OCI-LY7 (cell line): Measurements from ENCODE around the gene TAT. TPM values are rescaled to one million over a fixed set of nuclear protein-coding genes. Genes with fewer than 3 reads are reported as not detected.

ENCODE experiments used
- BruUV-seq: library from RNA; stranded (reverse); fragments of 400-500 nt; replicated peaks from 2 replicates; lab custom pipeline; 2021; lab: Mats Ljungman, UMichigan
- CTCF ChIA-PET: fragments of 300-600 bp; sonication (Branson Sonifier 250); formaldehyde crosslinking; loops from one replicate; lab custom pipeline; 2022; ENCODE audit warnings: antibody characterized with exemption; ENCODE audit not compliant: unreplicated experiment; lab: Charles Lee
- POLR2A ChIA-PET: fragments of 300-600 bp; sonication (Branson Sonifier 250); formaldehyde crosslinking; loops from one replicate; lab custom pipeline; 2022; ENCODE audit warnings: antibody characterized with exemption; lab: Charles Lee
- DNase-seq: peaks from one replicate; pipeline ENCODE4 v3.0.0-alpha.2; 2015; ENCODE audit warnings: low spot score
- H2AFZ ChIP-seq: fragments of 200-600 bp; sonication (generic), shearing (Covaris generic); 2 replicates; pipeline ENCODE4 v1.6.1; 2014; ENCODE audit warnings: mild to moderate bottlenecking, antibody characterized with exemption, low read length, moderate library complexity
- H3K27ac ChIP-seq: fragments of 200-600 bp; sonication (generic); 2 replicates; pipeline ENCODE4 v1.5.1; 2014; ENCODE audit warnings: mixed run types, low read depth, mild to moderate bottlenecking, moderate library complexity, low read length, inconsistent platforms; ENCODE audit not compliant: poor library complexity, severe bottlenecking
- H3K36me3 ChIP-seq: fragments of 200-600 bp; sonication (generic); 2 replicates; pipeline ENCODE4 v1.6.1; 2014; ENCODE audit warnings: mild to moderate bottlenecking, antibody characterized with exemption, low read length, moderate library complexity, mixed read lengths; ENCODE audit not compliant: insufficient read depth
- H3K4me1 ChIP-seq: fragments of 200-600 bp; sonication (generic); 2 replicates; pipeline ENCODE4 v1.5.1; 2014; ENCODE audit warnings: mild to moderate bottlenecking, low read length; ENCODE audit not compliant: insufficient read depth, poor library complexity, severe bottlenecking
- H3K4me2 ChIP-seq: fragments of 200-600 bp; sonication (generic); 2 replicates; pipeline ENCODE4 v1.6.1; 2014; ENCODE audit warnings: mild to moderate bottlenecking, low read length
- H3K4me3 ChIP-seq: fragments of 200-600 bp; sonication (generic); 2 replicates; pipeline ENCODE4 v1.5.1; 2014; ENCODE audit warnings: mild to moderate bottlenecking, low read depth, low read length; ENCODE audit not compliant: poor library complexity, severe bottlenecking
- H3K79me2 ChIP-seq: fragments of 200-600 bp; sonication (generic); 2 replicates; pipeline ENCODE4 v1.6.1; 2016; ENCODE audit warnings: low read depth, mild to moderate bottlenecking, low read length, moderate library complexity, mixed read lengths; ENCODE audit not compliant: insufficient read depth
- H3K9me2 ChIP-seq: fragments of 200-600 bp; sonication (generic); 2 replicates; pipeline ENCODE4 v1.6.1; 2016; ENCODE audit warnings: mild to moderate bottlenecking, low read length, mixed read lengths; ENCODE audit not compliant: insufficient read depth
- H3K9me3 ChIP-seq: fragments of 200-600 bp; sonication (generic); 2 replicates; pipeline ENCODE4 v1.6.1; 2014; ENCODE audit warnings: mild to moderate bottlenecking, mixed run types, low read length, mixed read lengths
- H4K20me1 ChIP-seq: fragments of 200-600 bp; sonication (generic); 2 replicates; pipeline ENCODE4 v1.6.1; 2014; ENCODE audit warnings: mild to moderate bottlenecking, antibody characterized with exemption, low read length, moderate library complexity, mixed read lengths; ENCODE audit not compliant: insufficient read depth
- CTCF ChIP-seq: fragments of 200-600 bp; sonication (generic); conservative IDR thresholded peaks from 2 replicates; pipeline ENCODE4 v1.5.1; 2014; ENCODE audit warnings: mild to moderate bottlenecking, antibody characterized with exemption, low read length, moderate library complexity, mixed read lengths
- EZH2phosphoT487 ChIP-seq: fragments of 200-600 bp; sonication (generic); IDR thresholded peaks from 2 replicates; pipeline ENCODE4 v1.6.1; 2018; ENCODE audit warnings: low read depth, borderline replicate concordance, mild to moderate bottlenecking, mixed run types, antibody characterized with exemption, low read length, moderate library complexity, mixed read lengths
- intact Hi-C: fragments of 100-400 bp; cut with micrococcal nuclease; formaldehyde crosslinking; loops from one replicate; pipeline ENCODE4 v1.10.0; 2022; ENCODE audit not compliant: unreplicated experiment
- total RNA-seq, 2 experiments: library from RNA; depleted of rRNA in 1 of 2; stranded (reverse); fragments of >200 nt in 1 of 2; shearing (Covaris generic) in 1 of 2; gene quantifications; 2 replicates each; pipeline ENCODE4 v1.2.3, GENCODE V29; 2014 to 2022

TAT gene
- total RNA-seq, 2 experiments from 2014 or later, result not detected

- TF ChIP-seq CTCF (no peak), EZH2phosphoT487 (no peak)
- ChIA-PET CTCF (no interaction called here), POLR2A (no interaction called here)
- Histone ChIP-seq H4K20me1 (no peaks in the 10 kb centered on the region), H3K4me1 (peaks cover 25% of the 10 kb centered on the region), H3K79me2 (no peaks in the 10 kb centered on the region), H3K9me3 (peaks cover under 1% of the 10 kb centered on the region; the same call in 1 of the 2 replicates), H3K36me3 (no peaks in the 10 kb centered on the region), H3K9me2 (no peaks in the 10 kb centered on the region), H2AFZ (no peak overlapping the region), H3K4me3 (no peak overlapping the region), H3K27ac (no peak overlapping the region), H3K4me2 (no peak overlapping the region)
- intact Hi-C loops, result loop anchor here (5.0 to 10.0 kb wide), 3 partner anchors 316 to 526 kb away; partner anchors contain the start of genes DHX38, TXNL4B and ZNF821
- no TSS peak for BruUV-seq
- no peak for DNase-seq
Observed at GRCh38 chr16:71568551-71568950, 8.3 kb downstream of the TAT start.

- intact Hi-C loops, result loop anchor here (5.0 to 10.0 kb wide), 3 partner anchors 317 to 527 kb away; partner anchors contain the start of genes DHX38, TXNL4B and ZNF821
- POLR2A ChIA-PET, result no interaction called here
Observed at GRCh38 chr16:71567931-71568330, 9.0 kb downstream of the TAT start.

More at GRCh38 chr16:71567931-71568330, 9.0 kb downstream of the TAT start:
- TF ChIP-seq CTCF, result no peak
- H2AFZ ChIP-seq, result no peak overlapping the region
- H3K27ac ChIP-seq, result no peak overlapping the region
- no peaks in the 10 kb centered on the region for H3K9me2 ChIP-seq
- BruUV-seq, result no TSS peak
- no peaks in the 10 kb centered on the region for H3K79me2 ChIP-seq
- no peak overlapping the region for H3K4me3 ChIP-seq
- H3K36me3 ChIP-seq, result no peaks in the 10 kb centered on the region
- DNase-seq, result no peak
- H3K4me2 ChIP-seq, result no peak overlapping the region
- no peaks in the 10 kb centered on the region for H4K20me1 ChIP-seq
- H3K4me1 ChIP-seq, result peaks cover 29% of the 10 kb centered on the region
- H3K9me3 ChIP-seq, result peaks cover 6% of the 10 kb centered on the region; the same call in 1 of the 2 replicates
- CTCF ChIA-PET, result no interaction called here
